ENCODE data around the gene HAVCR1. TPM values are rescaled to one million over a fixed set of nuclear protein-coding genes. Genes with fewer than 3 reads are reported as not detected.
A peak's percentile ranks its signal among the peaks of the same experiment; 100 is the strongest.

The HAVCR1 gene
- total and polyA plus RNA-seq, 2 of the 13 experiments (the other 11 are each of a cell fraction or from before 2014, with no cell fraction given), result 0.93 to 12.3 TPM

DNA sequence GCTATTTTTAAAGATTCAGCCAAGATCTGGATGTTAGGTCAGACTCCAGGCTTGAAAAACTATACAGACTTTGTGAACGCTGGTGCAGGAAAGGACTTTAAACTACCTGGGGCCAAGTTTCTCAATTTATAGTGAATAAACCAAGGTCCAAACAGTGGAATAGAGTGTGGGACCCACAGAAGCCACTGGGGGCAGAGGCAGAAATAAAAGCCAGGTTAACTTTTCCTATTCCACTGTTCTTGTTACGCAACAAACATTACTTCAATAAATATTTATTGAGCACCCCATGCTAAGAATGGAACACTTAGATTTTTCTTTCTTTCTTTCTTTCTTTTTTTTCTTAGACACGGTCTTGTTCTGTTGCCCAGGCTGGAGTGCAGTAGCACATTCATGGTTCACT is 11.0 kb upstream of the HAVCR1 start:
- CTCF ChIA-PET (ENCODE audit: low intra/inter-chr PET ratio, low total read pairs), result no interaction called here
- H3K27me3 ChIP-seq (ENCODE audit: control insufficient read depth in 1 of 2, insufficient read depth in 2 of 2, low read length in 2 of 2), result no peaks in the 10 kb centered on the region
- POLR2A ChIA-PET, result interaction anchor here (1.9 kb wide), 1 partner anchor 11 kb away, joined by 7 read pairs; the partner anchor contains the start of gene HAVCR1
- peak overlapping the region; percentile 70 for H3K27ac ChIP-seq (ENCODE audit: extremely low read length, insufficient read depth, low read length)
- H3K9me3 ChIP-seq (ENCODE audit: low read length), result no peaks in the 10 kb centered on the region
- H3K4me1 ChIP-seq (ENCODE audit: insufficient read depth, low read length), result peaks cover 78% of the 10 kb centered on the region
- intact Hi-C loops (cut with micrococcal nuclease; ENCODE audit: unreplicated experiment), result no loop called here
- H3K9ac ChIP-seq (ENCODE audit: insufficient read depth, low read depth, low read length), result no peak overlapping the region
- in situ Hi-C loops (cut with HindIII; ENCODE audit: extremely low pct_ligation_motif_present, low pct_unique_long_range_greater_than_20kb), result no loop called here
- no peak overlapping the region for H2AFZ ChIP-seq (ENCODE audit: low read length)
- H3K4me2 ChIP-seq (ENCODE audit: low read depth, low read length), result peak overlapping the region; percentile 37
- H3K36me3 ChIP-seq (replicated peaks in 1 of 2; ENCODE audit: control insufficient read depth in 1 of 2, insufficient read depth in 2 of 2, low read length in 2 of 2), result no peaks in the 10 kb centered on the region
- no peaks in the 10 kb centered on the region for H4K20me1 ChIP-seq (ENCODE audit: insufficient read depth, low read length)
- FAIRE-seq (no peak), ATAC-seq (peak; percentile 91), DNase-seq (ENCODE audit: low spot score) (peak; percentile 67)
- 31% methylated on average over 3 of the region's 3 CpGs for WGBS (ENCODE audit: low lambda C conversion rate)
- H3K79me2 ChIP-seq (ENCODE audit: insufficient read depth, low read length), result no peaks in the 10 kb centered on the region
- no peak overlapping the region for H3K4me3 ChIP-seq (replicated peaks in 1 of 3; ENCODE audit: insufficient read depth in 1 of 3, low read depth in 2 of 3, low read length in 3 of 3)
- BruUV-seq (replicated peaks), result no TSS peak
- TF ChIP-seq, protein P1, sequence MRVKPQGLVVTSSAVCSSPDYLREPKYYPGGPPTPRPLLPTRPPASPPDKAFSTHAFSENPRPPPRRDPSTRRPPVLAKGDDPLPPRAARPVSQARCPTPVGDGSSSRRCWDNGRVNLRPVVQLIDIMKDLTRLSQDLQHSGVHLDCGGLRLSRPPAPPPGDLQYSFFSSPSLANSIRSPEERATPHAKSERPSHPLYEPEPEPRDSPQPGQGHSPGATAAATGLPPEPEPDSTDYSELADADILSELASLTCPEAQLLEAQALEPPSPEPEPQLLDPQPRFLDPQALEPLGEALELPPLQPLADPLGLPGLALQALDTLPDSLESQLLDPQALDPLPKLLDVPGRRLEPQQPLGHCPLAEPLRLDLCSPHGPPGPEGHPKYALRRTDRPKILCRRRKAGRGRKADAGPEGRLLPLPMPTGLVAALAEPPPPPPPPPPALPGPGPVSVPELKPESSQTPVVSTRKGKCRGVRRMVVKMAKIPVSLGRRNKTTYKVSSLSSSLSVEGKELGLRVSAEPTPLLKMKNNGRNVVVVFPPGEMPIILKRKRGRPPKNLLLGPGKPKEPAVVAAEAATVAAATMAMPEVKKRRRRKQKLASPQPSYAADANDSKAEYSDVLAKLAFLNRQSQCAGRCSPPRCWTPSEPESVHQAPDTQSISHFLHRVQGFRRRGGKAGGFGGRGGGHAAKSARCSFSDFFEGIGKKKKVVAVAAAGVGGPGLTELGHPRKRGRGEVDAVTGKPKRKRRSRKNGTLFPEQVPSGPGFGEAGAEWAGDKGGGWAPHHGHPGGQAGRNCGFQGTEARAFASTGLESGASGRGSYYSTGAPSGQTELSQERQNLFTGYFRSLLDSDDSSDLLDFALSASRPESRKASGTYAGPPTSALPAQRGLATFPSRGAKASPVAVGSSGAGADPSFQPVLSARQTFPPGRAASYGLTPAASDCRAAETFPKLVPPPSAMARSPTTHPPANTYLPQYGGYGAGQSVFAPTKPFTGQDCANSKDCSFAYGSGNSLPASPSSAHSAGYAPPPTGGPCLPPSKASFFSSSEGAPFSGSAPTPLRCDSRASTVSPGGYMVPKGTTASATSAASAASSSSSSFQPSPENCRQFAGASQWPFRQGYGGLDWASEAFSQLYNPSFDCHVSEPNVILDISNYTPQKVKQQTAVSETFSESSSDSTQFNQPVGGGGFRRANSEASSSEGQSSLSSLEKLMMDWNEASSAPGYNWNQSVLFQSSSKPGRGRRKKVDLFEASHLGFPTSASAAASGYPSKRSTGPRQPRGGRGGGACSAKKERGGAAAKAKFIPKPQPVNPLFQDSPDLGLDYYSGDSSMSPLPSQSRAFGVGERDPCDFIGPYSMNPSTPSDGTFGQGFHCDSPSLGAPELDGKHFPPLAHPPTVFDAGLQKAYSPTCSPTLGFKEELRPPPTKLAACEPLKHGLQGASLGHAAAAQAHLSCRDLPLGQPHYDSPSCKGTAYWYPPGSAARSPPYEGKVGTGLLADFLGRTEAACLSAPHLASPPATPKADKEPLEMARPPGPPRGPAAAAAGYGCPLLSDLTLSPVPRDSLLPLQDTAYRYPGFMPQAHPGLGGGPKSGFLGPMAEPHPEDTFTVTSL (CRISPR knock-in tag; IDR thresholded peaks at IDR 0.05; ENCODE audit: borderline replicate concordance), result 0 out of 2 replicates have a peak, but pooled peaks have one; percentile 31
- TF ChIP-seq NCOR1 (IDR thresholded peaks at IDR 0.05; ENCODE audit: borderline replicate concordance, low read length) (peak; percentile 89), POLR2G (IDR thresholded peaks at IDR 0.05; ENCODE audit: low read depth, low read length) (no peak), PHF21A (CRISPR knock-in tag; IDR thresholded peaks at IDR 0.05) (peak; percentile 62; the same call in 1 of the 2 replicates), NR2F6 (IDR thresholded peaks at IDR 0.05) (peak; percentile 40; the same call in 1 of the 2 replicates), NR2F6 (CRISPR knock-in tag; IDR thresholded peaks at IDR 0.05) (peak; percentile 8; the same call in 1 of the 2 replicates), HDAC1 (CRISPR knock-in tag; IDR thresholded peaks at IDR 0.05) (0 out of 2 replicates have a peak, but pooled peaks have one; percentile 16), HNF4A (CRISPR knock-in tag; IDR thresholded peaks at IDR 0.05) (peak; percentile 89), NR2C2 (CRISPR knock-in tag; IDR thresholded peaks at IDR 0.05; ENCODE audit: borderline replicate concordance) (no peak), GATAD2A (CRISPR knock-in tag; IDR thresholded peaks at IDR 0.05) (no peak; the same call in 1 of the 2 replicates), EHMT2 (IDR thresholded peaks at IDR 0.05; ENCODE audit: borderline replicate concordance, low read depth, low read length) (0 out of 2 replicates have a peak, but pooled peaks have one; percentile 28), KAT8 (CRISPR knock-in tag; IDR thresholded peaks at IDR 0.05) (0 out of 2 replicates have a peak, but pooled peaks have one; percentile 13)
- TF ChIP-seq, protein P2, sequence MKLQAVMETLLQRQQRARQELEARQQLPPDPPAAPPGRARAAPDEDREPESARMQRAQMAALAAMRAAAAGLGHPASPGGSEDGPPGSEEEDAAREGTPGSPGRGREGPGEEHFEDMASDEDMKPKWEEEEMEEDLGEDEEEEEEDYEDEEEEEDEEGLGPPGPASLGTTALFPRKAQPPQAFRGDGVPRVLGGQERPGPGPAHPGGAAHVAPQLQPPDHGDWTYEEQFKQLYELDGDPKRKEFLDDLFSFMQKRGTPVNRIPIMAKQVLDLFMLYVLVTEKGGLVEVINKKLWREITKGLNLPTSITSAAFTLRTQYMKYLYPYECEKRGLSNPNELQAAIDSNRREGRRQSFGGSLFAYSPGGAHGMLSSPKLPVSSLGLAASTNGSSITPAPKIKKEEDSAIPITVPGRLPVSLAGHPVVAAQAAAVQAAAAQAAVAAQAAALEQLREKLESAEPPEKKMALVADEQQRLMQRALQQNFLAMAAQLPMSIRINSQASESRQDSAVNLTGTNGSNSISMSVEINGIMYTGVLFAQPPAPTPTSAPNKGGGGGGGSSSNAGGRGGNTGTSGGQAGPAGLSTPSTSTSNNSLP (IDR thresholded peaks at IDR 0.05; ENCODE audit: low read depth, low read length), result peak; percentile 85
- TF ChIP-seq, protein P3, sequence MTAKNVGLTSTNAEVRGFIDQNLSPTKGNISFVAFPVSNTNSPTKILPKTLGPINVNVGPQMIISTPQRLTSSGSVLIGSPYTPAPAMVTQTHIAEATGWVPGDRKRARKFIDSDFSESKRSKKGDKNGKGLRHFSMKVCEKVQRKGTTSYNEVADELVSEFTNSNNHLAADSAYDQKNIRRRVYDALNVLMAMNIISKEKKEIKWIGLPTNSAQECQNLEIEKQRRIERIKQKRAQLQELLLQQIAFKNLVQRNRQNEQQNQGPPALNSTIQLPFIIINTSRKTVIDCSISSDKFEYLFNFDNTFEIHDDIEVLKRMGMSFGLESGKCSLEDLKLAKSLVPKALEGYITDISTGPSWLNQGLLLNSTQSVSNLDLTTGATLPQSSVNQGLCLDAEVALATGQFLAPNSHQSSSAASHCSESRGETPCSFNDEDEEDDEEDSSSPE (CRISPR knock-in tag; IDR thresholded peaks at IDR 0.05), result no peak
- TF ChIP-seq, protein P4, sequence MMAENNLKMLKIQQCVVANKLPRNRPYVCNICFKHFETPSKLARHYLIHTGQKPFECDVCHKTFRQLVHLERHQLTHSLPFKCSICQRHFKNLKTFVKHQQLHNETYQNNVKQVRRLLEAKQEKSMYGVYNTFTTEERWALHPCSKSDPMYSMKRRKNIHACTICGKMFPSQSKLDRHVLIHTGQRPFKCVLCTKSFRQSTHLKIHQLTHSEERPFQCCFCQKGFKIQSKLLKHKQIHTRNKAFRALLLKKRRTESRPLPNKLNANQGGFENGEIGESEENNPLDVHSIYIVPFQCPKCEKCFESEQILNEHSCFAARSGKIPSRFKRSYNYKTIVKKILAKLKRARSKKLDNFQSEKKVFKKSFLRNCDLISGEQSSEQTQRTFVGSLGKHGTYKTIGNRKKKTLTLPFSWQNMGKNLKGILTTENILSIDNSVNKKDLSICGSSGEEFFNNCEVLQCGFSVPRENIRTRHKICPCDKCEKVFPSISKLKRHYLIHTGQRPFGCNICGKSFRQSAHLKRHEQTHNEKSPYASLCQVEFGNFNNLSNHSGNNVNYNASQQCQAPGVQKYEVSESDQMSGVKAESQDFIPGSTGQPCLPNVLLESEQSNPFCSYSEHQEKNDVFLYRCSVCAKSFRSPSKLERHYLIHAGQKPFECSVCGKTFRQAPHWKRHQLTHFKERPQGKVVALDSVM (CRISPR knock-in tag; IDR thresholded peaks at IDR 0.05), result peak; percentile 66
